WTC11 (cell line): Measurements from ENCODE around the gene ABAT. TPM values are rescaled to one million over a fixed set of nuclear protein-coding genes. Genes with fewer than 3 reads are reported as not detected.
"Not testable (repeated sequence)": the region's sequence is repeated elsewhere in the genome, so short reads cannot be mapped to it uniquely, and the experiment has no call there.

Source experiments
- ATAC-seq: fragments of 200-7000 bp; cut with Tn5 transposase; 2 replicates; pipeline ENCODE4 v1.10.0; 2021; ENCODE audit warnings: mild to moderate bottlenecking, moderate library complexity
- CTCF ChIA-PET: fragments of 300-600 bp; sonication (Branson Sonifier 250); formaldehyde crosslinking; loops from one replicate; lab custom pipeline; 2021; ENCODE audit warnings: antibody characterized with exemption; lab: Charles Lee
- POLR2A ChIA-PET: fragments of 350-600 bp; sonication (Branson Sonifier 250); formaldehyde crosslinking; loops from one replicate; lab custom pipeline; 2021; ENCODE audit warnings: antibody characterized with exemption; lab: Charles Lee
- DNase-seq: peaks from one replicate; pipeline ENCODE4 v3.0.0; 2021; ENCODE audit warnings: low spot score
- H3K27ac Mint-ChIP-seq: 2 replicates; pipeline ENCODE4 v1.8.0; 2021; ENCODE audit warnings: mixed read lengths
- H3K27me3 Mint-ChIP-seq: 2 replicates; pipeline ENCODE4 v1.8.0; 2021; ENCODE audit warnings: low read depth, mild to moderate bottlenecking, moderate library complexity, mixed read lengths
- H3K36me3 Mint-ChIP-seq: 2 replicates; pipeline ENCODE4 v1.8.0; 2021; ENCODE audit warnings: mixed read lengths
- H3K4me1 Mint-ChIP-seq: 2 replicates; pipeline ENCODE4 v1.8.0; 2022; ENCODE audit warnings: mixed read lengths
- H3K4me3 Mint-ChIP-seq: 2 replicates; pipeline ENCODE4 v1.8.0; 2021; ENCODE audit warnings: mild to moderate bottlenecking, moderate library complexity, mixed read lengths
- H3K9me3 Mint-ChIP-seq: 2 replicates; pipeline ENCODE4 v1.8.0; 2021; ENCODE audit warnings: mixed read lengths
- ATF1 ChIP-seq: sonication (generic); formaldehyde crosslinking; IDR thresholded peaks from 2 replicates; pipeline ENCODE4 v1.8.1; 2023; ENCODE audit warnings: mild to moderate bottlenecking, moderate library complexity, missing genetic modification reagents
- ATF6 ChIP-seq: sonication (generic); formaldehyde crosslinking; IDR thresholded peaks from 2 replicates; pipeline ENCODE4 v1.8.1; 2023; ENCODE audit warnings: mild to moderate bottlenecking, missing genetic modification reagents
- IRF2 ChIP-seq: sonication (generic); formaldehyde crosslinking; IDR thresholded peaks from 2 replicates; pipeline ENCODE4 v1.8.0; 2022; ENCODE audit warnings: low read depth, missing genetic modification reagents, borderline replicate concordance
- JUN ChIP-seq: sonication (generic); formaldehyde crosslinking; IDR thresholded peaks from 2 replicates; pipeline ENCODE4 v1.8.0; 2023; ENCODE audit warnings: mild to moderate bottlenecking, missing genetic modification reagents
- NR1H2 ChIP-seq: sonication (generic); formaldehyde crosslinking; IDR thresholded peaks from 2 replicates; pipeline ENCODE4 v1.9.0; 2021; ENCODE audit warnings: mild to moderate bottlenecking, moderate library complexity, missing genetic modification reagents
- RORB ChIP-seq: fragments of 250-450 bp; sonication (Bioruptor Pico); IDR thresholded peaks from 2 replicates; pipeline ENCODE4 v1.9.0; 2021; ENCODE audit warnings: mild to moderate bottlenecking
- SMAD4 ChIP-seq: sonication (generic); formaldehyde crosslinking; IDR thresholded peaks from 2 replicates; pipeline ENCODE4 v1.8.0; 2022; ENCODE audit warnings: mild to moderate bottlenecking, missing genetic modification reagents
- TP53 ChIP-seq: sonication (generic); formaldehyde crosslinking; IDR thresholded peaks from 2 replicates; pipeline ENCODE4 v1.8.1; 2023; ENCODE audit warnings: mild to moderate bottlenecking, missing genetic modification reagents
- ZNF232 ChIP-seq: sonication (generic); formaldehyde crosslinking; IDR thresholded peaks from 2 replicates; pipeline ENCODE4 v1.8.0; 2022; ENCODE audit warnings: mild to moderate bottlenecking, missing genetic modification reagents
- ZNF263 ChIP-seq: sonication (generic); formaldehyde crosslinking; IDR thresholded peaks from 2 replicates; pipeline ENCODE4 v1.8.1; 2022; ENCODE audit warnings: low read depth, mild to moderate bottlenecking, moderate library complexity, missing genetic modification reagents
- ZNF281 ChIP-seq: sonication (generic); formaldehyde crosslinking; IDR thresholded peaks from 2 replicates; pipeline ENCODE4 v1.8.0; 2023; ENCODE audit warnings: mild to moderate bottlenecking, missing genetic modification reagents
- ZNF317 ChIP-seq: sonication (generic); formaldehyde crosslinking; IDR thresholded peaks from 2 replicates; pipeline ENCODE4 v1.8.1; 2023; ENCODE audit warnings: low read depth, mild to moderate bottlenecking, moderate library complexity, missing genetic modification reagents, borderline replicate concordance
- ZNF423 ChIP-seq: fragments of 250-450 bp; sonication (Bioruptor Pico); IDR thresholded peaks from 2 replicates; pipeline ENCODE4 v2.1.2; 2022; ENCODE audit warnings: mild to moderate bottlenecking, moderate library complexity
- total RNA-seq: library from RNA; stranded (reverse); gene quantifications from 3 replicates; pipeline ENCODE4 v1.2.3, GENCODE V29; 2021
- TF ChIP-seq, protein P1 (sequence below): fragments of 250-450 bp; sonication (Bioruptor Pico); IDR thresholded peaks from 2 replicates; pipeline ENCODE4 v2.1.2; 2022; ENCODE audit warnings: mild to moderate bottlenecking, moderate library complexity
- TF ChIP-seq, protein P2 (sequence below): sonication (generic); formaldehyde crosslinking; IDR thresholded peaks from 2 replicates; pipeline ENCODE4 v1.8.1; 2022; ENCODE audit warnings: missing genetic modification reagents, borderline replicate concordance
- TF ChIP-seq, protein P3 (sequence below): sonication (generic); formaldehyde crosslinking; IDR thresholded peaks from 2 replicates; pipeline ENCODE4 v1.8.0; 2022; ENCODE audit warnings: mild to moderate bottlenecking, missing genetic modification reagents
- TF ChIP-seq, protein P4 (sequence below): sonication (generic); formaldehyde crosslinking; IDR thresholded peaks from 2 replicates; pipeline ENCODE4 v1.8.1; 2023; ENCODE audit warnings: mild to moderate bottlenecking, moderate library complexity, missing genetic modification reagents
- TF ChIP-seq, protein P5 (sequence below): sonication (generic); formaldehyde crosslinking; IDR thresholded peaks from 2 replicates; pipeline ENCODE4 v1.8.1; 2023; ENCODE audit warnings: mild to moderate bottlenecking, missing genetic modification reagents, moderate library complexity

Gene ABAT
- total RNA-seq, 1 experiment from 2014 or later, result 6.6 TPM

DNA sequence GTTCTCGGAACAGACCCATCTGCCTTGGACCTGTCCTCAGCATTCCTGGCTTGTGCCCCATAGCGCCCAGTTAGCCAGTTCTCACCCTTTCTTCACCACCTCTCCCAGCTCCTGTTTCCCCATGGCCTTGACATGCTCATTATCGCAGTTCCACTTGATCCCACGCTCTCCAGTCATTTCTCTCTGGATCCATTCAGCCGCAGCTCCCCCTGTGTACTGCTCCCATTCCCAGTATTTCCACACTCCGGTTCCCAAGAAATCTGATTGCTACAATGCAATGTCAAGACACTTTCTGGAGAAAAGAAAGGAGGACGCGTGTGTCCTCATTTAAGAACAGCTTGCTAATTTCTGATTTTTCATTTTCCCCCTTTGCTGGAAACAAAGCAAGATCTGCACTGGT is 67.7 kb downstream of the ABAT start:
- POLR2A ChIA-PET, result interaction anchor here (0.6 to 1.4 kb wide), 3 partner anchors 20 to 225 kb away, joined by 4 to 5 read pairs (median 4); no protein-coding TSS in a partner anchor
- ATAC-seq (no peak), DNase-seq (no peak)
- no peak overlapping the region for H3K27ac Mint-ChIP-seq
- no peak overlapping the region for H3K4me3 Mint-ChIP-seq
- no peaks in the 10 kb centered on the region for H3K36me3 Mint-ChIP-seq
- peaks cover 5% of the 10 kb centered on the region for H3K27me3 Mint-ChIP-seq
- no peak for TF ChIP-seq ZNF232 (CRISPR knock-in tag)
- TF ChIP-seq TP53 (CRISPR knock-in tag), result no peak
- no peak for TF ChIP-seq ATF1 (CRISPR knock-in tag)
- no peak for TF ChIP-seq ZNF263 (CRISPR knock-in tag)
- TF ChIP-seq, protein P1, sequence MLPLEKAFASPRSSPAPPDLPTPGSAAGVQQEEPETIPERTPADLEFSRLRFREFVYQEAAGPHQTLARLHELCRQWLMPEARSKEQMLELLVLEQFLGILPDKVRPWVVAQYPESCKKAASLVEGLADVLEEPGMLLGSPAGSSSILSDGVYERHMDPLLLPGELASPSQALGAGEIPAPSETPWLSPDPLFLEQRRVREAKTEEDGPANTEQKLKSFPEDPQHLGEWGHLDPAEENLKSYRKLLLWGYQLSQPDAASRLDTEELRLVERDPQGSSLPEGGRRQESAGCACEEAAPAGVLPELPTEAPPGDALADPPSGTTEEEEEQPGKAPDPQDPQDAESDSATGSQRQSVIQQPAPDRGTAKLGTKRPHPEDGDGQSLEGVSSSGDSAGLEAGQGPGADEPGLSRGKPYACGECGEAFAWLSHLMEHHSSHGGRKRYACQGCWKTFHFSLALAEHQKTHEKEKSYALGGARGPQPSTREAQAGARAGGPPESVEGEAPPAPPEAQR, result no peak
- TF ChIP-seq, protein P2, sequence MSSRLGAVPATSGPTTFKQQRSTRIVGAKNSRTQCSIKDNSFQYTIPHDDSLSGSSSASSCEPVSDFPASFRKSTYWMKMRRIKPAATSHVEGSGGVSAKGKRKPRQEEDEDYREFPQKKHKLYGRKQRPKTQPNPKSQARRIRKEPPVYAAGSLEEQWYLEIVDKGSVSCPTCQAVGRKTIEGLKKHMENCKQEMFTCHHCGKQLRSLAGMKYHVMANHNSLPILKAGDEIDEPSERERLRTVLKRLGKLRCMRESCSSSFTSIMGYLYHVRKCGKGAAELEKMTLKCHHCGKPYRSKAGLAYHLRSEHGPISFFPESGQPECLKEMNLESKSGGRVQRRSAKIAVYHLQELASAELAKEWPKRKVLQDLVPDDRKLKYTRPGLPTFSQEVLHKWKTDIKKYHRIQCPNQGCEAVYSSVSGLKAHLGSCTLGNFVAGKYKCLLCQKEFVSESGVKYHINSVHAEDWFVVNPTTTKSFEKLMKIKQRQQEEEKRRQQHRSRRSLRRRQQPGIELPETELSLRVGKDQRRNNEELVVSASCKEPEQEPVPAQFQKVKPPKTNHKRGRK (CRISPR knock-in tag), result no peak
- TF ChIP-seq ZNF423 (CRISPR knock-in tag), result no peak
- no peak for TF ChIP-seq ZNF281 (CRISPR knock-in tag)
- TF ChIP-seq SMAD4 (CRISPR knock-in tag), result no peak
- no peak for TF ChIP-seq RORB (CRISPR knock-in tag)
- TF ChIP-seq, protein P3, sequence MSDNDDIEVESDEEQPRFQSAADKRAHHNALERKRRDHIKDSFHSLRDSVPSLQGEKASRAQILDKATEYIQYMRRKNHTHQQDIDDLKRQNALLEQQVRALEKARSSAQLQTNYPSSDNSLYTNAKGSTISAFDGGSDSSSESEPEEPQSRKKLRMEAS (CRISPR knock-in tag), result no peak
- peaks cover 6% of the 10 kb centered on the region for H3K9me3 Mint-ChIP-seq
- CTCF ChIA-PET, result interaction anchor here (0.6 to 0.8 kb wide), 2 partner anchors 18 to 28 kb away, joined by 3 read pairs; no protein-coding TSS in a partner anchor
- H3K4me1 Mint-ChIP-seq, result no peaks in the 10 kb centered on the region

DNA sequence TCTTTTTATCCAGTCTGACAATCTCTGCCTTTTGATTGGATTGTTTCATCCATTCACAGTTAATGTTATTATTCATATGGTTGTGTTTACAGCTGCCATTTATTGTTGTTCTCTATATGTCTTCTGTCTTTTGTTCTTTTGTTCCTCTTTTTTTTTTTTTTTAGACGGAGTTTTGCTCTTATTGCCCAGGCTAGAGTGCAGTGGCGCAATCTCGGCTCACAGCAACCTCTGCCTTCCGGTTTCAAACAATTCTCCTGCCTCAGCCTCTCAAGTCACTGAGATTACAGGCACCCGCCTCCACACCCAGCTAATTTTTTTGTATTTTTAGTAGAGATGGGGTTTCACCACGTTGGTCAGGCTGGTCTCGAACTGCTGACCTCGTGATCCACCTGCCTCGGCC is 74.5 kb downstream of the ABAT start:
- DNase-seq, H3K27ac Mint-ChIP-seq, ATAC-seq, H3K27me3 Mint-ChIP-seq, H3K4me3 Mint-ChIP-seq, H3K36me3 Mint-ChIP-seq, POLR2A ChIA-PET, H3K9me3 Mint-ChIP-seq, H3K4me1 Mint-ChIP-seq: not testable (repeated sequence)
- CTCF ChIA-PET, result interaction anchor here (0.5 kb wide), 1 partner anchor 376 kb away, joined by 4 read pairs; no protein-coding TSS in a partner anchor

DNA sequence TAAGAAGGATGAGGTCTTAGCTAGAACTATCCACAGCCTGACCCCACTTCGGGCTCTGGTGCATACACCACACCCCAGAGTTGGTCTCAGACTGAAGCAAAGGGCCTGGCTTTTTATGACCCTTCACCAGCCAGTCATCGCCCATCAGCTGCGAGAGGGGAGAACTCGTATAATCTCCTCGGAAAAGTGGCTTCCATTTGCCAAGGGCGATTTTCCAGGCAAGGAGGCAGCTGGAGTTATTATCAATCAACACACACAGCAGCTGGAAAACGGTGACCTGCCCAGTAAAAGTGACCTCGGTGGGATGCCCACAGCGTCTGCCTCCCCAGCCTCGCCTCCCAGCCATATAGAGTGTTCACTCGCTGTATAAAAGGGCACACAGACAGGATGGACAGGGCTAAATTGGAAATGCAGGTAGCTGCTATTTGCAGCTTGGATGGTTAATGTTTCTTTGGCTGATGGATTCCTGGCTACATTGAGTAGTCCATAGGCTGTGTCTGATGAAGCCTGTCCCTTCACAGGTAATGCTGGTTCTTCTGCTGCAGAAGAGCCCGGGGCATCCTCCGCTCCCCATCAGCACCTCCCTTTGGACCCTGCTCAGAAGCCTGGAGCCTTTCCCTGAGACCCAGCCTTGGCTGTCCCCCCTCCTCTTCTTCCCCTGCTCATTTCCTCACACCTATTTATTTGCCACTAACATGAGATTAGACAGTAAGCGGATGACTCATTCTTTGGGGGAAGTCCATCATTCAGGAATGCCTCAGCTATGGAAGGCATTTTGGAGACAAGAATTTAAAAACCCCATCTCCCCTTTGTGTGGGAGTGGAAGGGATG is 77.3 kb downstream of the ABAT start:
- ChIA-PET POLR2A (no interaction called here), CTCF (interaction anchor here (0.7 kb wide), 1 partner anchor 1450 kb away, joined by 3 read pairs; no protein-coding TSS in a partner anchor)
- Mint-ChIP-seq H3K36me3 (no peaks in the 10 kb centered on the region), H3K27ac (no peak overlapping the region), H3K4me3 (no peak overlapping the region), H3K27me3 (no peaks in the 10 kb centered on the region), H3K4me1 (no peaks in the 10 kb centered on the region), H3K9me3 (no peaks in the 10 kb centered on the region)
- no peak for DNase-seq
- TF ChIP-seq ZNF317 (no peak), JUN (no peak), NR1H2 (CRISPR knock-in tag) (no peak), IRF2 (CRISPR knock-in tag) (no peak), ATF6 (CRISPR knock-in tag) (no peak)
- TF ChIP-seq, protein P4, sequence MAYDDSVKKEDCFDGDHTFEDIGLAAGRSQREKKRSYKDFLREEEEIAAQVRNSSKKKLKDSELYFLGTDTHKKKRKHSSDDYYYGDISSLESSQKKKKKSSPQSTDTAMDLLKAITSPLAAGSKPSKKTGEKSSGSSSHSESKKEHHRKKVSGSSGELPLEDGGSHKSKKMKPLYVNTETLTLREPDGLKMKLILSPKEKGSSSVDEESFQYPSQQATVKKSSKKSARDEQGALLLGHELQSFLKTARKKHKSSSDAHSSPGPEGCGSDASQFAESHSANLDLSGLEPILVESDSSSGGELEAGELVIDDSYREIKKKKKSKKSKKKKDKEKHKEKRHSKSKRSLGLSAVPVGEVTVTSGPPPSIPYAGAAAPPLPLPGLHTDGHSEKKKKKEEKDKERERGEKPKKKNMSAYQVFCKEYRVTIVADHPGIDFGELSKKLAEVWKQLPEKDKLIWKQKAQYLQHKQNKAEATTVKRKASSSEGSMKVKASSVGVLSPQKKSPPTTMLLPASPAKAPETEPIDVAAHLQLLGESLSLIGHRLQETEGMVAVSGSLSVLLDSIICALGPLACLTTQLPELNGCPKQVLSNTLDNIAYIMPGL (CRISPR knock-in tag), result no peak
- TF ChIP-seq, protein P2 (CRISPR knock-in tag), result no peak
- TF ChIP-seq, protein P5, sequence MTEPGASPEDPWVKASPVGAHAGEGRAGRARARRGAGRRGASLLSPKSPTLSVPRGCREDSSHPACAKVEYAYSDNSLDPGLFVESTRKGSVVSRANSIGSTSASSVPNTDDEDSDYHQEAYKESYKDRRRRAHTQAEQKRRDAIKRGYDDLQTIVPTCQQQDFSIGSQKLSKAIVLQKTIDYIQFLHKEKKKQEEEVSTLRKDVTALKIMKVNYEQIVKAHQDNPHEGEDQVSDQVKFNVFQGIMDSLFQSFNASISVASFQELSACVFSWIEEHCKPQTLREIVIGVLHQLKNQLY (CRISPR knock-in tag), result no peak
- ATAC-seq, result no peak
